ENCODE measurements around the gene ZBTB8A. TPM values are rescaled to one million over a fixed set of nuclear protein-coding genes. Genes with fewer than 3 reads are reported as not detected.

The ZBTB8A gene
- total and polyA plus RNA-seq, 2 of the 13 experiments (the other 11 are each of a cell fraction or from before 2014, with no cell fraction given) = 1.3 to 3.7 TPM

DNA sequence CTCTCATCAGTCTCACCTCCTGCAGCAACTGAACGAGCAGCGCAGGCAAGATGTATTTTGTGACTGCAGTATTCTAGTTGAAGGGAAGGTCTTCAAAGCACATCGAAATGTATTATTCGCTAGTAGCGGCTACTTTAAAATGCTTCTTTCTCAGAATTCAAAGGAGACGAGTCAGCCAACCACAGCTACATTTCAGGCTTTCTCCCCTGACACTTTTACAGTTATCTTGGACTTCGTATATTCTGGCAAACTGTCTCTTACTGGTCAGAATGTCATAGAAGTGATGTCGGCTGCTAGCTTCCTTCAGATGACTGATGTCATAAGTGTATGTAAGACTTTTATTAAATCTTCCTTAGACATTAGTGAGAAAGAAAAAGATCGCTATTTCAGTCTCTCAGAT lies 53.7 kb downstream of the ZBTB8A start:
- 97% methylated on average over 9 of the region's 9 CpGs for WGBS (ENCODE audit: low lambda C conversion rate)
- Histone ChIP-seq H3K9ac (ENCODE audit: insufficient read depth, low read depth, low read length) (no peak overlapping the region), H3K27me3 (ENCODE audit: control insufficient read depth in 1 of 2, insufficient read depth in 2 of 2, low read length in 2 of 2) (no peaks in the 10 kb centered on the region), H3K79me2 (ENCODE audit: insufficient read depth, low read length) (no peaks in the 10 kb centered on the region), H3K27ac (ENCODE audit: extremely low read length, insufficient read depth, low read length) (no peak overlapping the region), H4K20me1 (ENCODE audit: insufficient read depth, low read length) (no peaks in the 10 kb centered on the region), H3K4me2 (ENCODE audit: low read depth, low read length) (no peak overlapping the region), H3K9me3 (ENCODE audit: low read length) (no peaks in the 10 kb centered on the region), H3K4me1 (ENCODE audit: insufficient read depth, low read length) (no peaks in the 10 kb centered on the region), H2AFZ (ENCODE audit: low read length) (no peak overlapping the region), H3K4me3 (replicated peaks in 1 of 3; ENCODE audit: insufficient read depth in 1 of 3, low read depth in 2 of 3, low read length in 3 of 3) (no peak overlapping the region), H3K36me3 (replicated peaks in 1 of 2; ENCODE audit: control insufficient read depth in 1 of 2, insufficient read depth in 2 of 2, low read length in 2 of 2) (peaks cover 0 to 1% of the 10 kb centered on the region in 2 experiments; a peak in 2 of 5 replicates)
- POLR2A ChIA-PET = no interaction called here
- in situ Hi-C loops (cut with HindIII; ENCODE audit: extremely low pct_ligation_motif_present, low pct_unique_long_range_greater_than_20kb) (no loop called here), intact Hi-C loops (cut with micrococcal nuclease; ENCODE audit: unreplicated experiment) (no loop called here)
- CTCF ChIA-PET (ENCODE audit: low intra/inter-chr PET ratio, low total read pairs) = no interaction called here
- ATAC-seq (no peak), DNase-seq (ENCODE audit: low spot score) (no peak), FAIRE-seq (no peak)
- TF ChIP-seq, protein P1, sequence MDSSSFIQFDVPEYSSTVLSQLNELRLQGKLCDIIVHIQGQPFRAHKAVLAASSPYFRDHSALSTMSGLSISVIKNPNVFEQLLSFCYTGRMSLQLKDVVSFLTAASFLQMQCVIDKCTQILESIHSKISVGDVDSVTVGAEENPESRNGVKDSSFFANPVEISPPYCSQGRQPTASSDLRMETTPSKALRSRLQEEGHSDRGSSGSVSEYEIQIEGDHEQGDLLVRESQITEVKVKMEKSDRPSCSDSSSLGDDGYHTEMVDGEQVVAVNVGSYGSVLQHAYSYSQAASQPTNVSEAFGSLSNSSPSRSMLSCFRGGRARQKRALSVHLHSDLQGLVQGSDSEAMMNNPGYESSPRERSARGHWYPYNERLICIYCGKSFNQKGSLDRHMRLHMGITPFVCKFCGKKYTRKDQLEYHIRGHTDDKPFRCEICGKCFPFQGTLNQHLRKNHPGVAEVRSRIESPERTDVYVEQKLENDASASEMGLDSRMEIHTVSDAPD (CRISPR knock-in tag; IDR thresholded peaks at IDR 0.05) = no peak
- no peak for TF ChIP-seq SMARCE1 (IDR thresholded peaks at IDR 0.05; ENCODE audit: borderline replicate concordance)
- no peak for TF ChIP-seq ZNF335 (CRISPR knock-in tag; IDR thresholded peaks at IDR 0.05)
- no peak for TF ChIP-seq ZNF776 (CRISPR knock-in tag; IDR thresholded peaks at IDR 0.05)
- TF ChIP-seq MTA3 (CRISPR knock-in tag; IDR thresholded peaks at IDR 0.05) = no peak
- TF ChIP-seq ZBTB1 (CRISPR knock-in tag; IDR thresholded peaks at IDR 0.05; ENCODE audit: borderline replicate concordance) = no peak
- TF ChIP-seq ZNF83 (CRISPR knock-in tag; IDR thresholded peaks at IDR 0.05; ENCODE audit: borderline replicate concordance) = no peak
- TF ChIP-seq PLRG1 (conservative IDR thresholded peaks at IDR 0.05) = no peak
- TF ChIP-seq CREM (IDR thresholded peaks at IDR 0.05) = no peak
- TF ChIP-seq CREM (CRISPR knock-in tag; IDR thresholded peaks at IDR 0.05) = no peak
- no peak for TF ChIP-seq ZNF101 (CRISPR knock-in tag; IDR thresholded peaks at IDR 0.05; ENCODE audit: borderline replicate concordance, low read depth)
- TF ChIP-seq, protein P2, sequence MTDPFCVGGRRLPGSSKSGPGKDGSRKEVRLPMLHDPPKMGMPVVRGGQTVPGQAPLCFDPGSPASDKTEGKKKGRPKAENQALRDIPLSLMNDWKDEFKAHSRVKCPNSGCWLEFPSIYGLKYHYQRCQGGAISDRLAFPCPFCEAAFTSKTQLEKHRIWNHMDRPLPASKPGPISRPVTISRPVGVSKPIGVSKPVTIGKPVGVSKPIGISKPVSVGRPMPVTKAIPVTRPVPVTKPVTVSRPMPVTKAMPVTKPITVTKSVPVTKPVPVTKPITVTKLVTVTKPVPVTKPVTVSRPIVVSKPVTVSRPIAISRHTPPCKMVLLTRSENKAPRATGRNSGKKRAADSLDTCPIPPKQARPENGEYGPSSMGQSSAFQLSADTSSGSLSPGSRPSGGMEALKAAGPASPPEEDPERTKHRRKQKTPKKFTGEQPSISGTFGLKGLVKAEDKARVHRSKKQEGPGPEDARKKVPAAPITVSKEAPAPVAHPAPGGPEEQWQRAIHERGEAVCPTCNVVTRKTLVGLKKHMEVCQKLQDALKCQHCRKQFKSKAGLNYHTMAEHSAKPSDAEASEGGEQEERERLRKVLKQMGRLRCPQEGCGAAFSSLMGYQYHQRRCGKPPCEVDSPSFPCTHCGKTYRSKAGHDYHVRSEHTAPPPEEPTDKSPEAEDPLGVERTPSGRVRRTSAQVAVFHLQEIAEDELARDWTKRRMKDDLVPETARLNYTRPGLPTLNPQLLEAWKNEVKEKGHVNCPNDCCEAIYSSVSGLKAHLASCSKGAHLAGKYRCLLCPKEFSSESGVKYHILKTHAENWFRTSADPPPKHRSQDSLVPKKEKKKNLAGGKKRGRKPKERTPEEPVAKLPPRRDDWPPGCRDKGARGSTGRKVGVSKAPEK (CRISPR knock-in tag; IDR thresholded peaks at IDR 0.05; ENCODE audit: borderline replicate concordance) = no peak
- TF ChIP-seq KAT2B (IDR thresholded peaks at IDR 0.05; ENCODE audit: borderline replicate concordance, low read depth, low read length) = no peak
- TF ChIP-seq, protein P3, sequence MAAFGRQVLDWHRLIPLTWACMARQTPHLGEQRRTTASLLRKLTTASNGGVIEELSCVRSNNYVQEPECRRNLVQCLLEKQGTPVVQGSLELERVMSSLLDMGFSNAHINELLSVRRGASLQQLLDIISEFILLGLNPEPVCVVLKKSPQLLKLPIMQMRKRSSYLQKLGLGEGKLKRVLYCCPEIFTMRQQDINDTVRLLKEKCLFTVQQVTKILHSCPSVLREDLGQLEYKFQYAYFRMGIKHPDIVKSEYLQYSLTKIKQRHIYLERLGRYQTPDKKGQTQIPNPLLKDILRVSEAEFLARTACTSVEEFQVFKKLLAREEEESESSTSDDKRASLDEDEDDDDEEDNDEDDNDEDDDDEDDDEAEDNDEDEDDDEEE (CRISPR knock-in tag; IDR thresholded peaks at IDR 0.05) = no peak
- BruUV-seq (replicated peaks) = no TSS peak

Data from HepG2 (cell line).